SH-SY5Y (cell line): ENCODE measurements around the gene COX19.

Experiments
- GATA2 ChIP-seq: IDR thresholded peaks from 2 replicates; pipeline ENCODE4 v1.6.1; 2011; ENCODE audit warnings: mild to moderate bottlenecking, low read depth, low read length
- GATA3 ChIP-seq: IDR thresholded peaks from 2 replicates; pipeline ENCODE4 v1.6.1; 2011; ENCODE audit warnings: low read depth, mild to moderate bottlenecking, low read length, moderate library complexity

DNA sequence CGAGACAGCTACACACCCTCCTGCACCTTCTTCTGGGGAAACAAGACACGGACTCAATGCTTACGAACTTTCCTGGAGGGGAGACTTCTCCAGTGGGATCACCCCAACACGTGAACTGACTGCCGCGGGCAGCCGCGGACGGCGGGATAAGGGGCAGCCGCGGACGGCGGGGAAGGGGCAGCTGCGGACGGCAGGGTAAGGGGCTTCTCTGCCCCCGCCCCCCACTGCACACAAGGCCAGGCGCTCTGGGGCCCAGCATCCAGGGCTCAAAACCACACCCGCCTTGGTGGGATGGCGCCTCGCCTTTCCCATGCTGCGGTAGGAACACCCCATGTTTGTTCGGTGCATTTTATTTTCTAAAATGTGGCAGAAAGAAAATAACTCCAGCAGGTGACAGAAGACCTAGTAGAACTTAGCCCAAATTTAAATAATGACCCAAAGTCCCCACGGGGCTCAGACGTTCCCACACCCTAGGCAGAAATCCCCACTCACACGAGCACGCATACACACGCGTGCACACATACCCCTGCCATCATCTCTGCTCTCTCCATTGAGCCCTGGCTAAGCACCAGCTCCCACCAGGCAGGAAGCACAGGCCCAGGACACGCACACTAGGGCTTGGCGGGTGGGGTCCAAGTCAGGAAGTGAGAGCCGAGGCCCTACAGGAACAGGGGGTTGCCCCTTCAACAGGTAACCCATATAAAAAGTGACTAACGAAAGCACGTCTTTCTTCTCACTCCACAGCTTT, 42.4 kb upstream of the COX19 start:
- TF ChIP-seq GATA2 = no peak
- TF ChIP-seq GATA3 = no peak
